GM06990 (cell line): ENCODE data around the gene KNL1.

Experiments
- DNase-seq: peaks from one replicate; pipeline ENCODE4 v3.0.0-alpha.2; 2011; ENCODE audit not compliant: insufficient read length; ENCODE audit errors: extremely low read depth
- H3K27me3 ChIP-seq: replicated peaks from 2 replicates; pipeline ENCODE4 v1.6.0; 2011; ENCODE audit warnings: low read length; ENCODE audit not compliant: control insufficient read depth, insufficient read depth
- H3K36me3 ChIP-seq: 2 replicates; pipeline ENCODE4 v1.5.1; 2011; ENCODE audit warnings: low read length; ENCODE audit not compliant: control insufficient read depth, insufficient read depth
- H3K4me3 ChIP-seq: replicated peaks from 2 replicates; pipeline ENCODE4 v1.5.1; 2011; ENCODE audit warnings: low read depth, mild to moderate bottlenecking, control low read depth, low read length
- CTCF ChIP-seq: IDR thresholded peaks from 2 replicates; pipeline ENCODE4 v1.5.1; 2011; ENCODE audit warnings: low read length, control low read depth, mild to moderate bottlenecking, inconsistent platforms; ENCODE audit not compliant: insufficient read depth, poor library complexity, severe bottlenecking

KNL1 gene

GRCh38 chr15:40706121-40706520, 112.1 kb downstream of the KNL1 start:
- no peak for DNase-seq
- peaks cover 5% of the 10 kb centered on the region for H3K36me3 ChIP-seq

More at GRCh38 chr15:40706121-40706520, 112.1 kb downstream of the KNL1 start:
- Histone ChIP-seq H3K4me3 (no peak overlapping the region), H3K27me3 (no peaks in the 10 kb centered on the region)
- no peak for TF ChIP-seq CTCF
